GM12891 (cell line): ENCODE results near the gene MYO1H.

ENCODE experiments used
- POLR2A ChIP-seq: IDR thresholded peaks from 2 replicates; pipeline ENCODE4 v1.6.1; 2011; ENCODE audit warnings: low read depth, low read length, control low read depth
- TAF1 ChIP-seq: IDR thresholded peaks from 2 replicates; pipeline ENCODE4 v1.6.1; 2011; ENCODE audit warnings: low read depth, low read length, control low read depth

DNA sequence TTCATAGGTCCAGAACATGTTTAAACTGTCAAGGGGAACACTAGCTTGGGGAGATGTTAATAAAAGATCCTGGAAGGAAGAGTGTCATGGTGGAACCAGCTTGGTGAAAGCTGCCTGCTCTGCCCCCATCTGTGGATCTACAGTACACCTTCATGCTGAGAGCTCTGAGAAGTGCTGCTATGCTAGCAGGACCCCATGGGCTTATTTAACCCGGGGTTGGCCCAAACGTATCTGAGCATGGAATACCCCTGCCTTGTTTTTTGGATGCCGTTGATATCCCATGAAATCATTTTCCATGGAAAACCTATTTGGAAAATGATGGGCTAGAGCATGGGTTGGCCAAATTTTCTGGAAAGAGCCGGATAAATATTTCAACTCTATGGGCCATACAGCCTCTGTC, 144.0 kb downstream of the MYO1H start:
- TF ChIP-seq TAF1: no peak
- TF ChIP-seq POLR2A: no peak
